HL-60/S4 treated with retinoic acid at 250 ng/mL for 4 days and 3 days (cell line): ENCODE measurements around the gene LZTS2.
"Not testable (repeated sequence)": the region's sequence is repeated elsewhere in the genome, so short reads cannot be mapped to it uniquely, and the experiment has no call there.

ENCODE experiments used
- in situ Hi-C: fragments of 300-500 bp; cut with MboI; formaldehyde crosslinking; loops from 2 replicates; pipeline ENCODE4 v1.7.0; 2022; ENCODE audit warnings: low sequenced_read_pairs

The LZTS2 gene

DNA sequence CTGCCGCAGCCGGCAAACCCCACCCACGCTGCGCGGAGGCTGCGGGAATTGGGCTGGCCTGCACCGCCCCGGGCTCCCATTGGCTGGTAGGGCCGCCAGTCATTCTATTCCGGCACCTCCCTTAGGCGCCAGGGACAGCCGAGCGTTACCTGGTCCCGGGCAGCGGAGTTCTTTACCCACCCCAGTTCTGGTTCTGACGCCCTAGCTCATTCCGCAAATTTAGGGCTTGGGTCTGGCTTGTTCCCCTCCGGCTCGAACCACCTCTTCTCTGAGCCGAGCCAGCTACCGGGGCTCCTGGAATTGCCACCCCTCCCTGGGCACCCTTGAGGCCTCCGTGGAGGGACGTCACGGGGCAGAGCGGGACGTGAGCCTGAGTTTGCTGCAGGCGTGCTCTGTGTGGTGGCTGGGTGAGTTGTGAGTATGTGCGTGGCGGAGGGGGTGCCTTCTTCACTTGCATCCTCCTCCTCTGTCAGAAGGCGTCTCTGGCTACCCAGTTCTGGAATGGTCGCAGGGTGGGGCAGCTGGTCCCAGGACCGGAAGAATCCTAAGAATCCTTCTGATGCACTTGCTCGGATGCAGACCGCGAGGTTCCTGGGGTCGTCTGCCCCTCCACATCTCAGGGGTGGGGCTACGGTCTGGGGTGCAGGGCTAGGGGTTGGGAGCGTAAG, 31.7 kb downstream of the LZTS2 start, which contains the start of the genes PDZD7 and SFXN3:
PDZD7 (minus strand) TSS at position 2 of the 668 bp plus-strand sequence. CDS start 910 bp downstream, outside the sequence.
SFXN3 (plus strand) TSS at position 107 of the 668 bp plus-strand sequence. CDS start 3,461 bp downstream, outside the sequence.
- in situ Hi-C loops = no loop called here

DNA sequence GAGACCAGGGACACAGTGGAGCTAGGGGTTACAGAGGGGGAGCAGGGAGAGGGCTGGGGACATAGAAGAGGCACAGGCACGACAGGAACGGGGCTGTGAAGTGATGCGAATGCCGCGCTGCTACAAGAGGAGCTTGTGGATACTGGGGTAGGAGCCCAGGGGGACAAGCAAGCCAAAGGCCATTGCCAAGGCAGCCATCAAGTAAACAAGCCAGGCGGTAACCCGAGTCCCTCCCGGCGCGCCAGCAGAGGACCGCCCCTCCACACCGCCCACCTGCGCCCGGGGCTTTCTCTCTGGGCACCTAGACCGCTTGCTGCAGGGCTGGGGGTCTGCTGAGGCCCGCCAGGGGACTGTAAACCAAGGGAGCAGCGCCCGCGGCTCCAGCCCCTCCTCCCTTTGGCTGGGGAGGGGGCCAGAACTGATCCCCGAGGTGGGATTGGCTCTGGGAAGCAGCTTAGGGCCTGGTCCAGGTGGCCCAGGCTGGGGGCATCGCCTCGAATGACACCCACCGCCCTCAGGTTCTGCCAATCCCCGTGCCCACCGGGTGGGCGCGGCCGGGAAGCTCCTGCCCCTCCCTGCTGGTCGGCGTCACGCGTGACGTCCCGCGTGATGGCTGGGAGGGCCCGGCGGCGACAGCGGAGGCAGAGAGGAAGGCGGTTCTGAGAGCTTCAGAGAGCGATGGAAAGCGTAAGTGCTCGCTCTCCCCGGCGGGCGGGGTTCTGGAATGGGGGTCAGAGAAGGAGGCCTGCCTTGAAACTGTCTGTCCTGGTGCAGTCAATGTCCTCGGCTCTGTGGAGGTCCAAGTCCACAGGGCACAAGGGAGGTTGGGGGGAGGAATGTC, 32.4 kb downstream of the LZTS2 start:
- in situ Hi-C loops = no loop called here

- in situ Hi-C loops = no loop called here
Measured at GRCh38 chr10:101032637-101033224, 33.1 kb downstream of the LZTS2 start.

GRCh38 chr10:101033276-101033675, 33.7 kb downstream of the LZTS2 start:
- in situ Hi-C loops = no loop called here

DNA sequence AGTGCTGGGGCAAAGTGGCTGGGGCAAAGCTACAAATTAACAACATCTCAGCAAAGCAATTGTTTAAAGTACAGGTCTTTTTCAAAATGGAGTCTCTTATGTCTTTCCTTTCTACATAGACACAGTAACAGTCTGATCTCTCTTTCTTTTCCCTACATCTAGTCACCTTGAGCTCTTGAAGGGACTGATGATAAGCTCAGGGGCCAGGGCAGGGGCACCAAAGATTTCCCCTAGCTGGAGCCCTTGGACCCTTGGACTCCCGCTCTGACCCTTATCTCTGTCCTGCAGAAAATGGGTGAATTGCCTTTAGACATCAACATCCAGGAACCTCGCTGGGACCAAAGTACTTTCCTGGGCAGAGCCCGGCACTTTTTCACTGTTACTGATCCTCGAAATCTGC, 34.8 kb downstream of the LZTS2 start:
- in situ Hi-C loops = not testable (repeated sequence)

DNA sequence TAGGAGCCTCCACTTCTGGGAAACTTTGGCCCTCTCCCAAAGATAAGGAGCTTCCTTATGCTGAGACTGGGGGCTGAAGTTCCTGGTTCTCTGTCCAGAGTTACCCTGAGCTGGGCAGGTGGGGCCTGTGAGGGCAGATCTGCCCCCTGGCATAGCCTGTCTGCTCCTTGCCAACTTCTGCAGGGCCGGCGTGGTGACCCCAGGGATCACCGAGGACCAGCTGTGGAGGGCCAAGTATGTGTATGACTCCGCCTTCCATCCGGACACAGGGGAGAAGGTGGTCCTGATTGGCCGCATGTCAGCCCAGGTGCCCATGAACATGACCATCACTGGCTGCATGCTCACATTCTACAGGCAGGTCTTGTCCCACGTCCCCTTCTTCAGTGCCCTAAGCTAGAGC, 35.7 kb downstream of the LZTS2 start:
- in situ Hi-C loops = no loop called here

DNA sequence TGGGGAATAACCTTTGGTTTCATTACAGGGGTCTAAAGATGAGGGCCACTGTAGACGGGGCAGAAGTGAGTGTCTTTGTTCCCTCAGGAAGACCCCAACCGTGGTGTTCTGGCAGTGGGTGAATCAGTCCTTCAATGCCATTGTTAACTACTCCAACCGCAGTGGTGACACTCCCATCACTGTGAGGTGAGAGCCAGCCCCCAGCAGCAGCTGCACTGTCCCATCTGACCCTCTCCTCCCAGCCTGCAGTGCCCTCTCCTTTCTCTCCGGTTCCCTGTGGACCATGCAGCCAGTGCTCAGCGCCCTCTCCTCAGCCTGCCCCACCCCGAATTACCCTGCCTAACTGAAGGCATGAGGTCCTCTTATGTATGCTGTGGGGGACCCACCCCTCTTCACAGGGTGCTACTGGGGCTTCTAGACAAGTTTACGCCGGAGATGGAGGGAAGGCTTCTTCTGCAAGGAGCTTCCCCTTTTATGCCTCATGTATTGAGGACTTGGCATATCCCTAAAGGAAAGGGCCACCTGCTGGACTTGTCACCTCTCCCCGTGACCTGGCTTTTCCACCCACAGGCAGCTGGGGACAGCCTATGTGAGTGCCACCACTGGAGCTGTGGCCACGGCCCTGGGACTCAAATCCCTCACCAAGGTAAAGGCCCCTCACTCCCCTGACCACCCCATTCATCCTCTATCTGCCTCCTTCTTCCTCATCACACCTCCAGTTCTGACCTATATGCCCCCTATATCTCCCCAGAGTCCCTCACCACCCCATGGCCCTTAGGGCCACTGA, 36.5 kb downstream of the LZTS2 start:
- in situ Hi-C loops = no loop called here

- in situ Hi-C loops = no loop called here
Measured at GRCh38 chr10:101036726-101037125, 37.1 kb downstream of the LZTS2 start.

DNA sequence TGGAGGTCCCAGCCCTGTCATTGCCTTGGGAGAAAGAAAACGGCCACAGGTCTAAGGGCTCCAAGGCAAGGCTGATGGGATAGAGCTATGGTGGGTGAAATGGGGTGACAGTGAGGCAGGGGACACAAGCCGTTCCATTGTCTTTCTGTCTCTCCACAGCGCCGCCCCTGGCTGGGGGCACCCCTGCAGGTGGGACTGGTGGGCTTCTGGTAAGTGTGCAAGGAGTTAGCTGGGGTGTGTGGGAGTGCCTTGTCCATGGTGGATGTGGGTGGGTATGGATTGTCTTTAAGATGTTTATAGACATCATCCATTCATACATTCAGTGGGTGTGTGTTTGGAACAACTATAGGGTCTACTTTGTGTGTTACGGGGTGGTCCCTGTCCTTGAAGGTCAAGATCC, 38.9 kb downstream of the LZTS2 start:
- in situ Hi-C loops = no loop called here

DNA sequence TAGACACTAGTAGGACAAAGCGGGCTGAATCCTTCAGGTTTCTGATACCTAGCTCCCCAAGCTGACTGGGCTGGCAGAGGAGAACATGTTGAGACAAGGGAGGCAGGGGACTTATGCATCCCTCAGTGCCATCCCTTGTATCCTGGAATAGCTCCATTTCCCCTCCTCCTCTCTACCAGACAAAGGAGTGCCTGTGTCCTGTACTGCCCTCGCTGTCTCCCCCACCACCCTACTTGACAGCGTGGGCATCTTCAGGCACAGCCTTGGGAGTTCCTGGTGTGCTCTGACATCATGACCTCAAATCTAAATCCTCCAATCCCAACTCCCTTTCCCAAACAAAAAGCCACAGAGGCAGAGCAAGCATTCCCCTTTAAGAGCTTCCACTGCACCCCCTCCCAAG, 40.5 kb downstream of the LZTS2 start:
- in situ Hi-C loops = no loop called here

DNA sequence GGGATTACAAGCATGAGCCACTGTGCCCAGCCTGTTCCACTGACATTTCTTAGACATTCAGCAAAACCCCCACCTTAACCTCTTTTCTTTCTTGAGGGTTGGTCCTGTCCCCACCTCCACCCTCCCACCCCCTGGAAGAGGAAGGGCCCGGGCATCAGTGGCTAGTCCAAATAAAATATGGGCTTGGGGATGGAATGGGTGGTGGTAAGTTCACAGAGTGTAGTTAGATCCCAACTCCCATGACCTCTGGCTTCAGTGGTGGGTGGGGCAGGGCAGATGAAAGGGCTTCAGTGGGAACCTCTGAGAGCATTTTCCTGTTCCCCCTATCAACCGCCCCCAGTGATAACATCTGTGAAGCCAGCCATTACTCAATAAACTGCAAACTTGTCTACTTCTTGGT, 41.2 kb downstream of the LZTS2 start:
- in situ Hi-C loops = no loop called here

- in situ Hi-C loops = no loop called here
Measured at GRCh38 chr10:101041252-101041761, 41.7 kb downstream of the LZTS2 start.

DNA sequence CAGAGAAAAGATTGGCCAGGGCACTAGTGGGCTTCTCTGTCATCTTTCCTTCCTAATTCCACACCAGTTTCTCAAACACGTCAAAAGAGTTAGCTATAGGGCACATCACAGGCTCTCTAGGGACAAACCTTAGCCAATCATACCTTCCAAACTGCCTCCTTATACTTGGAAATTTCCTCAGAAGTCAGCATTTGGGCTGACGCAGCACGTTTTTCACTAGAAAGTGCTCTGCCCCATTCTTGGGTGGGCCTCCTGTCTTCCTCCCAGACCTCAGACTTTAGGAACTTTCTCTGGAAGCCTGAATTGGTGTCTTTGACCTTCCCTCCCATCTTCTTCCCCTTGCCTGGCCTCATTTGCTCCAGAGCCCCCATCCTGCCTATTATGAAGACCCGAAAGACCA, 42.5 kb downstream of the LZTS2 start:
- in situ Hi-C loops = no loop called here

GRCh38 chr10:101042667-101043362, 43.2 kb downstream of the LZTS2 start:
- in situ Hi-C loops = no loop called here

- in situ Hi-C loops = no loop called here
Measured at GRCh38 chr10:101043363-101043707, 43.7 kb downstream of the LZTS2 start.

DNA sequence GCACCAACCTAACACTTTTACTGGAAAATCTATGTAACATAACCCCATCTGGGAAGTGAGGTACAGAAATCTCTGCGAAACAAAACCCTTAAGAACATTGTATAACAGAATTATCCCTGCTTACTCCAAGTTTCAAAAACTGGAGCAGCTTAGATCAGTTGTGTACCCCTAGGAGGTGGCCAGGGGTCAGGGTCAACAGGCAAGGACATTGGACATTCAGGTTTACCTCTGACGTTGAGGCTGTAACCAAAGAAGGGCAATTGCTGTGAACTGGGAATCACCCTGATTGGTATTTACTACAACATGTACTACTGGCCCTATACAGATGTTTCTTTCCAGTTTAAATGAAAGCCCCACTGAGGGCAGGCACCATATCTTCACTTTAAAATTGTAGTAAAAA, 44.5 kb downstream of the LZTS2 start:
- in situ Hi-C loops = no loop called here

DNA sequence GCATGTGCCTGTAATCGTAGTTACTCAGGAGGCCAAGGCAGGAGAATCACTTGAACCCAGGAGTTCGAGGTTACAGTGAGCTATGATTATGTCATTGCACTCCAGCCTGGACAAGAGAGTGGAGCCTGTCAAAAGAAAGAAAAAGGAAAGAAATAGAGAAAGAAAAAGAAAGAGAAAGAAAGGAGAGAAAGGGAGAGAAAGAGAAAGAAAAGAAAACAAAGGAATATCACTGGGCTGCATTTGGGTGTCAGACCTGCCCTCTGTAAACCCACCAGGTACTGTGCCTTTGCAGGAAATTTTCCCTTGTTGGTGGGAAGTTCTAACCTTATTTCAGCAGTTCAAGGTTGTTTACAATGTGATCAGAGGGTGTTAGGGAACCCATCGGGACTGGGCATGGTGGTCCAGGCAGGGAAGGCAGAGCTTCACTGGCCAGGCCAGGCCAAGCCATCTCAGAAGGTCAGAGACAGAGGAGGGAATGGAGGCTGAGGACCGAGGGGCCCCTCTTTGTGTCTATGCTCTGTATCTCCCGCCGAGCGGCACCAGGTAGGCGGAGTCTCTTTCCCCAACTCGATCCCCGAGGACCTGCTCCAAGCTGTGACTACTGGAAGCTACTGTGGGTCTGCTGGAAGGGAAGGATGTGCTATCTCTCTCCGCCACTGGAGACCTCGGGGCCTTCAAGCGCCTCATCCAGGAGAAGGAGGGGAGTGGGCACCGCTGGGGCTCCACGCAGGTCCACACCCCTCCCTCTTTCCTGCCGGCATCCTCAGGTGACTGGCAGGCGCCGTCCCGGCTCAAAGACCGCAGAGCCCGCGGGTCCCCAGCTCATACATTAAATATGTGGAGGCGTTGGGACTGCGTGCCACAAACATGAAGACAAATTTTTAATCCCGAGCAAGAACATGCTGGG, 47.0 kb downstream of the LZTS2 start:
- in situ Hi-C loops = no loop called here

- in situ Hi-C loops = no loop called here
Measured at GRCh38 chr10:101047268-101047667, 47.7 kb downstream of the LZTS2 start.
